GM12878 (cell line): Measurements from ENCODE around the gene NTSR1. TPM values are rescaled to one million over a fixed set of nuclear protein-coding genes. Genes with fewer than 3 reads are reported as not detected.

ENCODE experiments used
- ATAC-seq: fragments of 200-7000 bp; cut with Tn5 transposase; 3 replicates; pipeline ENCODE4 v1.9.1; 2020; ENCODE audit warnings: mild to moderate bottlenecking, moderate library complexity
- BruUV-seq: library from RNA; stranded (reverse); fragments of 400-500 nt; replicated peaks from 2 replicates; lab custom pipeline; 2021; lab: Mats Ljungman, UMichigan
- CTCF ChIA-PET: fragments of 300-600 bp; sonication (Branson Sonifier 250); formaldehyde crosslinking; extraction: SDS; loops from one replicate; lab custom pipeline; 2021; ENCODE audit warnings: inconsistent platforms; lab: Yijun Ruan, JAX
- POLR2A ChIA-PET: fragments of 350-600 bp; formaldehyde crosslinking; extraction: SDS; loops from one replicate; lab custom pipeline; 2021; ENCODE audit warnings: inconsistent platforms; lab: Charles Lee
- RAD21 ChIA-PET: fragments of 300-600 bp; sonication (Branson Sonifier 250); formaldehyde crosslinking; loops from one replicate; lab custom pipeline; 2023; ENCODE audit warnings: antibody characterized with exemption; ENCODE audit not compliant: unreplicated experiment; lab: Charles Lee
- SMC1A ChIA-PET: fragments of 300-600 bp; sonication (Branson Sonifier 250); formaldehyde crosslinking; loops from one replicate; lab custom pipeline; 2023; ENCODE audit not compliant: unreplicated experiment, uncharacterized antibody; lab: Charles Lee
- DNase-seq: peaks from one replicate; pipeline ENCODE4 v3.0.0-alpha.2; 2011; ENCODE audit warnings: low read depth, low spot score
- FAIRE-seq: peaks from 3 replicates; lab custom pipeline; 2011; peaks lifted over from hg19 to GRCh38; lab: Jason Lieb, UNC
- H2AFZ ChIP-seq: 2 replicates; pipeline ENCODE4 v1.6.0; 2011; ENCODE audit warnings: low read depth, low read length, control low read depth; ENCODE audit not compliant: control insufficient read depth
- H3K27ac ChIP-seq: 2 replicates; pipeline ENCODE4 v1.5.1; 2011; ENCODE audit warnings: control low read depth; ENCODE audit not compliant: control insufficient read depth, insufficient read depth
- H3K27me3 ChIP-seq, 2 experiments: replicated peaks in 1 of 2; 2 replicates each; pipeline versions ENCODE4 v1.6.0 to v1.6.1; 2011; ENCODE audit warnings: low read length in 1 of 2; ENCODE audit not compliant: control insufficient read depth in 2 of 2, insufficient read depth in 2 of 2
- H3K36me3 ChIP-seq, 2 experiments: 2 replicates each; pipeline ENCODE4 v1.5.1; 2011; ENCODE audit warnings: low read length in 1 of 2; ENCODE audit not compliant: control insufficient read depth in 2 of 2, insufficient read depth in 2 of 2
- H3K4me1 ChIP-seq: 2 replicates; pipeline ENCODE4 v1.6.1; 2011; ENCODE audit warnings: mild to moderate bottlenecking, low read length, moderate library complexity, mixed read lengths; ENCODE audit not compliant: control insufficient read depth, insufficient read depth
- H3K4me2 ChIP-seq: 2 replicates; pipeline ENCODE4 v1.6.0; 2011; ENCODE audit warnings: control low read depth; ENCODE audit not compliant: control insufficient read depth, insufficient read depth
- H3K4me3 ChIP-seq: fragments of 200-600 bp; sonication (generic); 2 replicates; pipeline ENCODE4 v1.5.1; 2016
- H3K79me2 ChIP-seq: 2 replicates; pipeline ENCODE4 v1.6.0; 2011; ENCODE audit warnings: low read length; ENCODE audit not compliant: control insufficient read depth, insufficient read depth
- H3K9ac ChIP-seq: 2 replicates; pipeline ENCODE4 v1.8.0; 2011; ENCODE audit warnings: low read length, control low read depth, mixed read lengths; ENCODE audit not compliant: control insufficient read depth, insufficient read depth
- H3K9me3 ChIP-seq: replicated peaks from 3 replicates; pipeline ENCODE4 v1.5.1; 2011; ENCODE audit warnings: mild to moderate bottlenecking, low read length; ENCODE audit not compliant: control insufficient read depth, insufficient read depth
- H4K20me1 ChIP-seq: 2 replicates; pipeline ENCODE4 v1.6.0; 2011; ENCODE audit not compliant: control insufficient read depth, insufficient read depth
- EP300 ChIP-seq, 2 experiments: fragments of 150-350 bp in 1 of 2; IDR thresholded peaks; 2 replicates each; pipeline ENCODE4 v1.6.1; 2011 to 2012; ENCODE audit warnings: low read depth in 2 of 2, low read length in 2 of 2, borderline replicate concordance in 1 of 2, improper control_type of control experiment in 1 of 2, inconsistent platforms in 1 of 2; ENCODE audit not compliant: control insufficient read depth in 1 of 2
- IRF4 ChIP-seq: IDR thresholded peaks from 2 replicates; pipeline ENCODE4 v1.6.1; 2011; ENCODE audit warnings: low read depth, low read length
- LARP7 ChIP-seq: fragments of 450-650 bp; IDR thresholded peaks from 2 replicates; pipeline ENCODE4 v1.6.1; 2017; ENCODE audit warnings: mild to moderate bottlenecking
- MYC ChIP-seq: IDR thresholded peaks from 2 replicates; pipeline ENCODE4 v1.6.1; 2011; ENCODE audit warnings: mild to moderate bottlenecking, low read length, moderate library complexity, inconsistent platforms; ENCODE audit not compliant: insufficient read depth, insufficient replicate concordance, insufficient read length, severe bottlenecking
- NBN ChIP-seq: fragments of 450-650 bp; IDR thresholded peaks from 2 replicates; pipeline ENCODE4 v1.6.1; 2016
- RB1 ChIP-seq: fragments of 450-650 bp; formaldehyde crosslinking; IDR thresholded peaks from 2 replicates; pipeline ENCODE4 v1.6.1; 2017; ENCODE audit warnings: mild to moderate bottlenecking, borderline replicate concordance
- RUNX3 ChIP-seq: IDR thresholded peaks from 2 replicates; pipeline ENCODE4 v1.6.1; 2012; ENCODE audit warnings: low read length, inconsistent platforms
- SMAD5 ChIP-seq: IDR thresholded peaks from 2 replicates; pipeline ENCODE4 v1.6.1; 2016; ENCODE audit warnings: antibody characterized with exemption, low read depth
- SRF ChIP-seq, 2 experiments: IDR thresholded peaks; 2 replicates each; pipeline ENCODE4 v1.6.1; 2011; ENCODE audit warnings: low read depth in 2 of 2, low read length in 2 of 2, mild to moderate bottlenecking in 1 of 2, moderate library complexity in 1 of 2
- TARDBP ChIP-seq: IDR thresholded peaks from 2 replicates; pipeline ENCODE4 v1.6.1; 2016; ENCODE audit warnings: borderline replicate concordance
- WGBS: methylation state at CpG from one replicate; pipeline ENCODE4 v1.1.6; 2016; ENCODE audit warnings: low lambda C conversion rate; ENCODE audit not compliant: insufficient replicate concordance, insufficient coverage; ENCODE audit errors: missing lambda C conversion rate; 5-methylcytosine and 5-hydroxymethylcytosine counted together
- in situ Hi-C: fragments of 300-500 bp; cut with MboI; formaldehyde crosslinking; loops from 9 replicates; pipeline ENCODE4 v1.14.3; 2018; ENCODE audit warnings: mixed read lengths
- intact Hi-C: fragments of 100-400 bp; cut with micrococcal nuclease; formaldehyde crosslinking; loops from one replicate; pipeline ENCODE4 v1.14.2; 2022; ENCODE audit not compliant: unreplicated experiment
- polyA plus RNA-seq, 11 experiments: library from polyadenylated mRNA; depleted of rRNA in 4 of 11; unstranded in 6 of 11; stranded (reverse) in 5 of 11; fragments of >200 nt; fragmentation: Nextera tagmentation in 4 of 11; fragmentation: Illumina TruSeq in 1 of 11; extraction: Ambion mirVana in 4 of 11; extraction: Trizol in 1 of 11; gene quantifications; 1 replicate in 1 of 11; 2 replicates in 10 of 11; pipeline versions ENCODE4 v1.2.1 to v1.2.3, GENCODE V29; 2011 to 2016; ENCODE audit warnings: inconsistent platforms in 2 of 11, missing spikeins in 2 of 11, low read depth in 1 of 11
- total RNA-seq, 4 experiments: library from RNA; depleted of rRNA in 3 of 4; stranded (reverse); fragments of >200 nt in 3 of 4; fragmentation: Illumina TruSeq in 1 of 4; extraction: Trizol in 1 of 4; gene quantifications; 2 replicates each; pipeline versions ENCODE4 v1.2.1 to v1.2.3, GENCODE V29; 2013 to 2021
- TF ChIP-seq, protein P1 (sequence below): IDR thresholded peaks from 2 replicates; pipeline ENCODE4 v1.6.1; 2011; ENCODE audit warnings: borderline replicate concordance, low read depth, mild to moderate bottlenecking, moderate library complexity, mixed read lengths, low read length; ENCODE audit not compliant: insufficient read depth; ENCODE audit errors: extremely low read length
- TF ChIP-seq, protein P2 (sequence below): IDR thresholded peaks from 2 replicates; pipeline ENCODE4 v1.6.1; 2012; ENCODE audit warnings: improper control_type of control experiment, low read depth, low read length; ENCODE audit not compliant: insufficient replicate concordance

The NTSR1 gene
- total and polyA plus RNA-seq, 10 of the 15 experiments (the other 5 are each of a cell fraction or from before 2014, with no cell fraction given) = not detected

DNA sequence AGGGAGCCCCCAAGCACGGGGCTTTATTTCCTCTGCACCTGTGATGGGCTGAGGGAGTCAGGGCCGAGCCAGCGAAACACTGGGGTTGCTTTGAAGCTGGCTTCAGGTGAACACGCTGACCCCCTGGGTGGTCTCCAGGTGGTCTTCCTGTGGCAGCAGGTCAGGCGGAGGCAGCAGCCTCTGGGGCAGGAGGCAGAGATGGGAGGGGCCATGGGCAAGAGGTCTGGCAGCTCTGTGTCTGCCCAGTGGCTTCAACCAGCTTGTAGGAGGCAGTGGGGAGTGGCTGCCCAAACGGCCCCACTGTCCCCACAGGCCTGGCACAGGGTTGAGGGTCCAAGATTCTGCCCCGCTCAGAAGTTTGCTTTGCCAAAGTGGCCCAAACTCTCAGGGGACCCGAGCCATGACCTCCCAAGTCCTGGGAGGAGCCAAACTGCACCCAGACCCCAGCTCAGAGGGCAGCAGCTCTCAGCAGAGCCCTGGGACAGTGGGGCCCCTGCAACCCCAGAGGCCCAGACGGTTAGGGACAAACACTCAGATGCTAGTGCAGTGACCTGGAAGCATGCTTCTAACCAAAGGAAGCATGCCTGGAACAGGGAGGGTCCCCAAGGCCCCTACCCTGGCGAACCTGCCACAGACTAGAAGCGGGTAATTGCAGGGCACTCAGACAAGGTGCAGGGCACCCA, 15.3 kb downstream of the NTSR1 start (continued):
- TF ChIP-seq EP300 (IDR thresholded peaks at IDR 0.05; ENCODE audit: borderline replicate concordance in 1 of 2, control insufficient read depth in 1 of 2, low read depth in 2 of 2, low read length in 2 of 2) = no peak

DNA sequence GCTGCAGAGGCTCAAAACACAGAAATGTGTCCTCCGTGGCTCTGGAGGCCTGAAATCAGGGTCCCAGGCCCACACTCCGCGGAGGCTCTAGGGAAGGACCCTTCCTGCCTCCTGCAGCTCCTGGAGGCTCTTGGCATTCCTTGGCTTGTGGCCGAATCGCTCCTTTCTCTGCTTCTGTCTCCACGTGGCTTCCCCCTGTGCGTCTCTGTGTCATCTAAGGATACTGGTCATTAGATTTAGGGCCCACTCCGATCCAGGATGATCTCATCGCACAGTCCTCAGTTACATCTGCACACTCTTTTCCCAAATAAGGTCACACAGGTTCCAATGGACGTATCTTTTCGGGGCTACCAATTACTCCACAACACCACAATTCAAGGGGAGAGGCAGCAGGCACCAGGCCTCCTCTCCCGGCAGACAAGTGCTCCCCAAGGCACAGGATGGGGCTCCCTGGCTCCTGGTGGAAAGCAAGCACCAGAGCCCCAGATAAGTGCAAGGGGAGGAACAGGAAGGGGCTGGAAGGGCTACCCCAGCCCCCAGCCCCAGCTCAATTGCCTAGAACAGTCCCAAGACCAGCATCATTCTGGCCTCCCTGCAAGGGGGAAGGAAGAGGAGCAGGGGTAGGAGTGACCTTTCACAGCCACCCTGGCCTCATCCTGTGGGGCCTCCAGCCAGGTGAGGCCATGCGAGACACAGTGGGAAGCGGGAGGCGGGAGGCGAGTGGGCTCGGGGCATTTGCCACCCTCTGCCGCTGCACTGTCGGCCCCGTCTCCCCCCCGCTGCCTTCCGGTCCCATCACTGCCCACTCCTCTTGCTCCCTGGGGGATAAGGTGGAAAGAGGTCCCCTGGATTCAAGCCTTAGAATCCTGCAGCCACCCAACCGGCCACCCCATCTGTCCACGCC, 16.3 kb downstream of the NTSR1 start:
- in situ Hi-C loops = no loop called here
- POLR2A ChIA-PET = no interaction called here
- no peak for FAIRE-seq
- TF ChIP-seq RB1 (no peak), MYC (no peak), IRF4 (no peak), LARP7 (no peak), SRF (IDR thresholded peaks at IDR 0.05; ENCODE audit: low read depth in 2 of 2, low read length in 2 of 2) (no peak), NBN (no peak), TARDBP (no peak), RUNX3 (no peak), SMAD5 (no peak)
- TF ChIP-seq, protein P1, sequence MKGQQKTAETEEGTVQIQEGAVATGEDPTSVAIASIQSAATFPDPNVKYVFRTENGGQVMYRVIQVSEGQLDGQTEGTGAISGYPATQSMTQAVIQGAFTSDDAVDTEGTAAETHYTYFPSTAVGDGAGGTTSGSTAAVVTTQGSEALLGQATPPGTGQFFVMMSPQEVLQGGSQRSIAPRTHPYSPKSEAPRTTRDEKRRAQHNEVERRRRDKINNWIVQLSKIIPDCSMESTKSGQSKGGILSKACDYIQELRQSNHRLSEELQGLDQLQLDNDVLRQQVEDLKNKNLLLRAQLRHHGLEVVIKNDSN = no peak
- TF ChIP-seq, protein P2, sequence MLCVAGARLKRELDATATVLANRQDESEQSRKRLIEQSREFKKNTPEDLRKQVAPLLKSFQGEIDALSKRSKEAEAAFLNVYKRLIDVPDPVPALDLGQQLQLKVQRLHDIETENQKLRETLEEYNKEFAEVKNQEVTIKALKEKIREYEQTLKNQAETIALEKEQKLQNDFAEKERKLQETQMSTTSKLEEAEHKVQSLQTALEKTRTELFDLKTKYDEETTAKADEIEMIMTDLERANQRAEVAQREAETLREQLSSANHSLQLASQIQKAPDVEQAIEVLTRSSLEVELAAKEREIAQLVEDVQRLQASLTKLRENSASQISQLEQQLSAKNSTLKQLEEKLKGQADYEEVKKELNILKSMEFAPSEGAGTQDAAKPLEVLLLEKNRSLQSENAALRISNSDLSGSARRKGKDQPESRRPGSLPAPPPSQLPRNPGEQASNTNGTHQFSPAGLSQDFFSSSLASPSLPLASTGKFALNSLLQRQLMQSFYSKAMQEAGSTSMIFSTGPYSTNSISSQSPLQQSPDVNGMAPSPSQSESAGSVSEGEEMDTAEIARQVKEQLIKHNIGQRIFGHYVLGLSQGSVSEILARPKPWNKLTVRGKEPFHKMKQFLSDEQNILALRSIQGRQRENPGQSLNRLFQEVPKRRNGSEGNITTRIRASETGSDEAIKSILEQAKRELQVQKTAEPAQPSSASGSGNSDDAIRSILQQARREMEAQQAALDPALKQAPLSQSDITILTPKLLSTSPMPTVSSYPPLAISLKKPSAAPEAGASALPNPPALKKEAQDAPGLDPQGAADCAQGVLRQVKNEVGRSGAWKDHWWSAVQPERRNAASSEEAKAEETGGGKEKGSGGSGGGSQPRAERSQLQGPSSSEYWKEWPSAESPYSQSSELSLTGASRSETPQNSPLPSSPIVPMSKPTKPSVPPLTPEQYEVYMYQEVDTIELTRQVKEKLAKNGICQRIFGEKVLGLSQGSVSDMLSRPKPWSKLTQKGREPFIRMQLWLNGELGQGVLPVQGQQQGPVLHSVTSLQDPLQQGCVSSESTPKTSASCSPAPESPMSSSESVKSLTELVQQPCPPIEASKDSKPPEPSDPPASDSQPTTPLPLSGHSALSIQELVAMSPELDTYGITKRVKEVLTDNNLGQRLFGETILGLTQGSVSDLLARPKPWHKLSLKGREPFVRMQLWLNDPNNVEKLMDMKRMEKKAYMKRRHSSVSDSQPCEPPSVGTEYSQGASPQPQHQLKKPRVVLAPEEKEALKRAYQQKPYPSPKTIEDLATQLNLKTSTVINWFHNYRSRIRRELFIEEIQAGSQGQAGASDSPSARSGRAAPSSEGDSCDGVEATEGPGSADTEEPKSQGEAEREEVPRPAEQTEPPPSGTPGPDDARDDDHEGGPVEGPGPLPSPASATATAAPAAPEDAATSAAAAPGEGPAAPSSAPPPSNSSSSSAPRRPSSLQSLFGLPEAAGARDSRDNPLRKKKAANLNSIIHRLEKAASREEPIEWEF = no peak

More for the DNA sequence above, 16.3 kb downstream of the NTSR1 start:
- Histone ChIP-seq H4K20me1 (no peaks in the 10 kb centered on the region), H3K27me3 (peaks cover 2 to 11% of the 10 kb centered on the region in 2 experiments; a peak in 3 of 4 replicates), H2AFZ (no peak overlapping the region), H3K27ac (no peak overlapping the region), H3K36me3 (no peaks in the 10 kb centered on the region), H3K4me3 (no peak overlapping the region), H3K9me3 (peaks cover 7% of the 10 kb centered on the region; the same call in 1 of the 3 replicates), H3K4me1 (no peaks in the 10 kb centered on the region), H3K4me2 (no peak overlapping the region), H3K9ac (no peak overlapping the region), H3K79me2 (no peaks in the 10 kb centered on the region)
- no peak for ATAC-seq
- intact Hi-C loops = no loop called here
- no peak for DNase-seq
- SMC1A ChIA-PET = no interaction called here
- CTCF ChIA-PET = no interaction called here
- 21% methylated on average over 24 of the region's 24 CpGs for WGBS
- RAD21 ChIA-PET = no interaction called here
- no TSS peak for BruUV-seq
